Kidney (tissue), 14 donors: ENCODE results near the gene EGFL6. TPM values are rescaled to one million over a fixed set of nuclear protein-coding genes. Genes with fewer than 3 reads are reported as not detected.
A peak's percentile ranks its signal among the peaks of the same experiment; 100 is the strongest.
"Not testable (repeated sequence)": the region's sequence is repeated elsewhere in the genome, so short reads cannot be mapped to it uniquely, and the experiment has no call there.

Experiments used
- DNase-seq, 5 donors: peaks; one replicate each; pipeline ENCODE4 v3.0.0-alpha.2; 2013 to 2020
- FAIRE-seq: peaks from 2 replicates; lab custom pipeline; 2012; peaks lifted over from hg19 to GRCh38; lab: Jason Lieb, UNC
- H3K27ac ChIP-seq, 2 donors: one replicate each; pipeline ENCODE4 v1.7.0; 2013; ENCODE audit warnings: low read depth in 2 of 2, low read length in 2 of 2, inconsistent platforms in 1 of 2
- H3K27me3 ChIP-seq: one replicate; pipeline ENCODE4 v1.7.1; 2013; ENCODE audit warnings: low read length, inconsistent platforms; ENCODE audit not compliant: control insufficient read depth, insufficient read depth
- H3K36me3 ChIP-seq, 3 donors: one replicate each; pipeline versions ENCODE4 v1.7.0 to v1.7.1; 2013; ENCODE audit warnings: low read length in 3 of 3, control low read depth in 1 of 3, inconsistent platforms in 1 of 3; ENCODE audit not compliant: insufficient read depth in 3 of 3, control insufficient read depth in 2 of 3
- H3K4me1 ChIP-seq, 3 donors: one replicate each; pipeline versions ENCODE4 v1.7.0 to v1.7.1; 2013; ENCODE audit warnings: low read length in 3 of 3, inconsistent platforms in 1 of 3, low read depth in 1 of 3; ENCODE audit not compliant: control insufficient read depth in 2 of 3, insufficient read depth in 2 of 3
- H3K4me3 ChIP-seq, 3 donors: one replicate each; pipeline versions ENCODE4 v1.7.0 to v1.8.1; 2013; ENCODE audit warnings: low read length in 3 of 3, control low read depth in 1 of 3, inconsistent platforms in 1 of 3
- H3K9ac ChIP-seq, 3 donors: one replicate each; pipeline versions ENCODE4 v1.7.0 to v1.7.1; 2013; ENCODE audit warnings: low read length in 3 of 3, control low read depth in 1 of 3, inconsistent platforms in 1 of 3
- H3K9me3 ChIP-seq, 3 donors: one replicate each; pipeline versions ENCODE4 v1.7.0 to v1.7.1; 2013; ENCODE audit warnings: low read length in 3 of 3, control low read depth in 1 of 3, inconsistent platforms in 1 of 3; ENCODE audit not compliant: control insufficient read depth in 2 of 3, insufficient read depth in 1 of 3
- intact Hi-C: fragments of 100-400 bp; cut with DNase I; formaldehyde crosslinking; loops from one replicate; pipeline ENCODE4 v1.11.1; 2022
- microRNA-seq: library from miRNA; unstranded; fragments of <30 nt; microRNA quantifications from one replicate; pipeline ENCODE4 v1.2.0, GENCODE V29; 2020
- polyA plus RNA-seq: library from polyadenylated mRNA; stranded (reverse); fragments of 350-450 nt; fragmentation: Illumina TruSeq; extraction: RNeasy Lipid Tissue Mini Kit (QIAGEN cat#74804); gene quantifications from one replicate; pipeline ENCODE4 v1.2.3, GENCODE V29; 2014; ENCODE audit warnings: low read depth, low replicate concordance; ENCODE audit not compliant: insufficient read depth
- total RNA-seq: library from RNA; stranded (reverse); fragmentation: NEBNext Ultra II Directional; extraction: Animal tissue kit (Norgen Biotek cat#: 25700); gene quantifications from one replicate; pipeline ENCODE4 v1.2.1, GENCODE V29; 2021
- TF ChIP-seq, protein P1 (sequence below): IDR thresholded peaks from 3 replicates; pipeline ENCODE4 v1.5.1; 2012; ENCODE audit warnings: mild to moderate bottlenecking, moderate library complexity, borderline replicate concordance; ENCODE audit not compliant: insufficient read depth; ENCODE audit errors: extremely low read depth
- donor health status: control.
- donor health status: control.
- donor health status: control.
- donor health status: control.
- donor health status: control.
- donor health status: DM: yes; HTN: yes; CAD: no.
- donor health status: Normal renal cell carcinoma (clear cell type).

EGFL6 gene
- total and polyA plus RNA-seq, 2 donors from 2014 or later: 0.43 TPM; not detected in 1

DNA sequence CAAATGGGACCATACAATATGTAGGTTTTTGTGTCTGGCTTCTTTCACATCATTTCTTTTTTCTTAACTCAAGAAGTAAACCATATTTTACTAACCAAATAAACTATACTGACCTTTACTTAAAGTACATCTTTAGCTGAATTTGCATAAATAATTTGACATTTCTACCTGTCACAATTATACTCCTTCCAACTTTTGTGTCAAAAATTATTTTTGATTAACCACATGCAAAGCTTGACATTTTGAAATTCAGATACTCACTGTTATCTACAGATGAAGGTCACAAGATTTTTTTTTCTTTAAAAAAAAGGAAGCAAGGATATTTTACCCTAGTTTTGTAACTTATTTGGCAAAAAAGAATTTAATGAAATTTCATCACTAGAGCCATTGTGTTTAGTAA is 107.5 kb downstream of the EGFL6 start:
- TF ChIP-seq, protein P1, sequence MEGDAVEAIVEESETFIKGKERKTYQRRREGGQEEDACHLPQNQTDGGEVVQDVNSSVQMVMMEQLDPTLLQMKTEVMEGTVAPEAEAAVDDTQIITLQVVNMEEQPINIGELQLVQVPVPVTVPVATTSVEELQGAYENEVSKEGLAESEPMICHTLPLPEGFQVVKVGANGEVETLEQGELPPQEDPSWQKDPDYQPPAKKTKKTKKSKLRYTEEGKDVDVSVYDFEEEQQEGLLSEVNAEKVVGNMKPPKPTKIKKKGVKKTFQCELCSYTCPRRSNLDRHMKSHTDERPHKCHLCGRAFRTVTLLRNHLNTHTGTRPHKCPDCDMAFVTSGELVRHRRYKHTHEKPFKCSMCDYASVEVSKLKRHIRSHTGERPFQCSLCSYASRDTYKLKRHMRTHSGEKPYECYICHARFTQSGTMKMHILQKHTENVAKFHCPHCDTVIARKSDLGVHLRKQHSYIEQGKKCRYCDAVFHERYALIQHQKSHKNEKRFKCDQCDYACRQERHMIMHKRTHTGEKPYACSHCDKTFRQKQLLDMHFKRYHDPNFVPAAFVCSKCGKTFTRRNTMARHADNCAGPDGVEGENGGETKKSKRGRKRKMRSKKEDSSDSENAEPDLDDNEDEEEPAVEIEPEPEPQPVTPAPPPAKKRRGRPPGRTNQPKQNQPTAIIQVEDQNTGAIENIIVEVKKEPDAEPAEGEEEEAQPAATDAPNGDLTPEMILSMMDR: no peak
- H3K9ac ChIP-seq: no peak overlapping the region
- no peak overlapping the region for H3K27ac ChIP-seq
- H3K36me3 ChIP-seq: no peaks in the 10 kb centered on the region
- no peaks in the 10 kb centered on the region for H3K9me3 ChIP-seq
- intact Hi-C loops: no loop called here
- no peaks in the 10 kb centered on the region for H3K4me1 ChIP-seq
- FAIRE-seq (peak; percentile 21), DNase-seq (no peak)
- H3K4me3 ChIP-seq: no peak overlapping the region
- H3K27me3 ChIP-seq: peaks cover 4% of the 10 kb centered on the region

DNA sequence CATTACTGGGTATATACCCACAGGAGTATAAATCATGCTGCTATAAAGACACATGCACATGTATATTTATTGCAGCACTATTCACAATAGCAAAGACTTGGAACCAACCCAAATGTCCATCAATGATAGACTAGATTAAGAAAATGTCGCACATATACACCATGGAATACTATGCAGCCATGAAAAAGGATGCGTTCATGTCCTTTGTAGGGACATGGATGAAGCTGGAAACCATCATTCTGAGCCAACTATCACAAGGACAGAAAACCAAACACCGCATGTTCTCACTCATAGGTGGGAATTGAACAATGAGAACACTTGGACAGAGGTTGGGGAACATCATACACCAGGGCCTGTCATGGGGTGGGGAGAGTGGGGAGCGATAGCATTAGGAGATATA is 110.3 kb downstream of the EGFL6 start:
- H3K9ac ChIP-seq, intact Hi-C loops, H3K4me3 ChIP-seq, H3K27ac ChIP-seq, H3K9me3 ChIP-seq, H3K4me1 ChIP-seq, H3K27me3 ChIP-seq, DNase-seq, FAIRE-seq, H3K36me3 ChIP-seq: not testable (repeated sequence)

DNA sequence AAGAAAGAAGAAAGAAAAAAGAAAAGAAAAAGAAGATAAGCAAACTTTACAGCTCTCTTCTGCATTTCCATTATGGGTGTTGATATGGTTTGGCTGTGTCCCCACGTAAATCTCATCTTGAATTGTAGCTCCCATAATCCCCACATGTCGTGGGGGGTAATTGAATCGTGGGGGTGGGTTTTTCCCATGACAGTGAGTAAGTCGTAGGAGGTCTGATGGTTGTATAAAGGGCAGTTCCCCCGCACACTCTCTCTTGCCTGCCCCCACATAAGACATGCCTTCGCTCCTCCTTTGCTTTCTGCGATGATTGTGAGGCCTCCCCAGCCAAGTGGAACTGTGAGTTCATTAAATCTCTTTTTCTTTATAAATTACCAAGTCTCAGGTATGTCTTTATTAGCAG is 112.2 kb downstream of the EGFL6 start:
- TF ChIP-seq, protein P1: no peak
- no peak overlapping the region for H3K9ac ChIP-seq
- no peaks in the 10 kb centered on the region for H3K9me3 ChIP-seq
- intact Hi-C loops: no loop called here
- no peaks in the 10 kb centered on the region for H3K36me3 ChIP-seq
- DNase-seq: no peak
- H3K27me3 ChIP-seq: peaks cover 3% of the 10 kb centered on the region
- FAIRE-seq: no peak
- no peak overlapping the region for H3K27ac ChIP-seq
- no peak overlapping the region for H3K4me3 ChIP-seq
- H3K4me1 ChIP-seq: no peaks in the 10 kb centered on the region

Small RNA genes within 50 kb of the gene (microRNA-seq; reads per million reads assigned to microRNA genes)
- gene MIR6086: not detected

Other genes with a start within 250 kb of the EGFL6 start
- gene ATXN3L, start 249.5 kb upstream of the EGFL6 start, total RNA-seq: not detected
- gene ATXN3L, start 249.5 kb upstream of the EGFL6 start, polyA plus RNA-seq: not detected
- gene TCEANC, start 83.5 kb downstream of the EGFL6 start, total RNA-seq: 5.3 TPM
- gene TCEANC, start 83.5 kb downstream of the EGFL6 start, polyA plus RNA-seq: 2.6 TPM
- gene RAB9A, start 119.5 kb downstream of the EGFL6 start, total RNA-seq: 33.7 TPM
- 31.1 TPM for gene RAB9A, start 119.5 kb downstream of the EGFL6 start, polyA plus RNA-seq
- 21.0 TPM for gene TRAPPC2, start 165.0 kb downstream of the EGFL6 start, total RNA-seq
- 9.0 TPM for gene TRAPPC2, start 165.0 kb downstream of the EGFL6 start, polyA plus RNA-seq
- 42.0 TPM for gene OFD1, start 165.1 kb downstream of the EGFL6 start, total RNA-seq
- 20.6 TPM for gene OFD1, start 165.1 kb downstream of the EGFL6 start, polyA plus RNA-seq
- 16.0 TPM for gene GPM6B, start 247.5 kb downstream of the EGFL6 start, total RNA-seq
- 6.3 TPM for gene GPM6B, start 247.5 kb downstream of the EGFL6 start, polyA plus RNA-seq